IPS-20b (cell line): ENCODE measurements around the gene SCGB3A2.

Experiments
- H3K27ac ChIP-seq: one replicate; pipeline ENCODE4 v1.5.1; 2013; ENCODE audit warnings: low read length
- H3K27me3 ChIP-seq: 2 replicates; pipeline ENCODE4 v1.6.1; 2013; ENCODE audit warnings: mild to moderate bottlenecking, low read length, inconsistent platforms; ENCODE audit not compliant: insufficient read depth
- H3K36me3 ChIP-seq: 2 replicates; pipeline ENCODE4 v1.6.1; 2013; ENCODE audit warnings: low read depth, mild to moderate bottlenecking, inconsistent platforms, low read length, moderate library complexity; ENCODE audit not compliant: insufficient read depth
- H3K4me1 ChIP-seq: 2 replicates; pipeline ENCODE4 v1.6.1; 2013; ENCODE audit warnings: mild to moderate bottlenecking, control low read depth, inconsistent platforms, low read length, moderate library complexity; ENCODE audit not compliant: insufficient read depth
- H3K4me3 ChIP-seq: 2 replicates; pipeline ENCODE4 v1.5.1; 2013; ENCODE audit warnings: mild to moderate bottlenecking, low read length, inconsistent platforms
- H3K9ac ChIP-seq: 2 replicates; pipeline ENCODE4 v1.6.1; 2013; ENCODE audit warnings: low read depth, mild to moderate bottlenecking, inconsistent platforms, low read length, moderate library complexity
- H3K9me3 ChIP-seq: 2 replicates; pipeline ENCODE4 v1.6.1; 2013; ENCODE audit warnings: mild to moderate bottlenecking, low read depth, low read length, inconsistent platforms; ENCODE audit not compliant: insufficient read depth

Gene SCGB3A2

DNA sequence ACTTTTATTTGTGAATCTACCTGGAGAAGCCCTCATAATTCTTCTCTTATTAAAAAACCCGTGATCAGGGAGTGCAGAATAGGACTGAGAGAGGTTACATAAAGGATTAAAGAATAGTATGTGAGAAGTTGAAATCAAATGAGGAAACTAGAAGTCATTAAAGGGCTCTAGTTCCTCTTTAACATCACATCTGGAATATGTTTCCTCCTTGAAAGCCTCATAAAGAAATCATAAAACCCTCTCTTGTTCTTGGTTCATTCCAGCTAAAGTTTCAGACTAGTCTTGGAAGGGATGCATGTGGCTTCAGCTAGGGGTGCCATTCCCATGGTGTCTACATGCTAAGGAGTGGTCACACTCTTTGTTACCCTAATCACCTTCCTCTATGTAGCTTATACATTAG is 33.5 kb downstream of the SCGB3A2 start:
- Histone ChIP-seq H3K27ac (no peak overlapping the region), H3K4me3 (no peak overlapping the region), H3K36me3 (no peaks in the 10 kb centered on the region), H3K27me3 (no peaks in the 10 kb centered on the region), H3K9ac (no peak overlapping the region), H3K9me3 (no peaks in the 10 kb centered on the region), H3K4me1 (0 out of 2 replicates have a peak, but pooled peaks cover 4% of the 10 kb centered on the region)

- no peaks in the 10 kb centered on the region for H3K9me3 ChIP-seq
- H3K27me3 ChIP-seq, result no peaks in the 10 kb centered on the region
- no peak overlapping the region for H3K9ac ChIP-seq
- H3K36me3 ChIP-seq, result no peaks in the 10 kb centered on the region
- no peaks in the 10 kb centered on the region for H3K4me1 ChIP-seq
- H3K27ac ChIP-seq, result no peak overlapping the region
- no peak overlapping the region for H3K4me3 ChIP-seq
Observed at GRCh38 chr5:147913786-147914185, 35.3 kb downstream of the SCGB3A2 start.

DNA sequence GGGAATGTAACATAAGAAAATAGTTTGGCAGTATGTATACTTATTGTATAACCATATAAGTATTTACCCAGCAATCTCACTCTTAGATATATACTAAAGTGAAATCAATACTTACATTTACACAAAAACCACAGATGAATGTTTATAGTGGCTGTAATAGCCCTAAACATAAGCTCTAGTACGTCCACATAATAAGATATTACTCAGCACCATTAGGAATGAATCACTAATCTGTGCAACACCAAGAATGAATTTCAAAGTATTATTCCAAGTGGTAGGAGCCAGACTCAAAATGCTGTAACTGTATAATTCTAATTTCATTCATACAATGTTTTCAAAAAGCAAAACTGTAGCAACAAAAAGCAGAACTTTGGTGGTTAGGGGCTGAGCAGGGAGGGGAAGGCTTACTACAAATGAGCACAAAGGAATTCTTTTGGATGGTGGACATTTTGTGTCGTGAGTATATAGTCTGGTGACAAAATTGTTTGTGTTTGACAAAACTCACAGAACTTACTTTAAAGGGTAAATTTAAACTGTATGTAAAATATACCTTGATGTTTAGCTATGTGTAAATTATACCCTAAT is 39.7 kb downstream of the SCGB3A2 start:
- Histone ChIP-seq H3K27me3 (no peaks in the 10 kb centered on the region), H3K4me1 (no peaks in the 10 kb centered on the region), H3K27ac (no peak overlapping the region)

GRCh38 chr5:147918899-147919298 is 40.4 kb downstream of the SCGB3A2 start:
- no peak overlapping the region for H3K27ac ChIP-seq
- H3K9ac ChIP-seq, result no peak overlapping the region
- H3K4me3 ChIP-seq, result no peak overlapping the region

More for the DNA sequence above, 39.7 kb downstream of the SCGB3A2 start:
- Histone ChIP-seq H3K9me3 (no peaks in the 10 kb centered on the region), H3K9ac (no peak overlapping the region), H3K4me3 (no peak overlapping the region), H3K36me3 (no peaks in the 10 kb centered on the region)

DNA sequence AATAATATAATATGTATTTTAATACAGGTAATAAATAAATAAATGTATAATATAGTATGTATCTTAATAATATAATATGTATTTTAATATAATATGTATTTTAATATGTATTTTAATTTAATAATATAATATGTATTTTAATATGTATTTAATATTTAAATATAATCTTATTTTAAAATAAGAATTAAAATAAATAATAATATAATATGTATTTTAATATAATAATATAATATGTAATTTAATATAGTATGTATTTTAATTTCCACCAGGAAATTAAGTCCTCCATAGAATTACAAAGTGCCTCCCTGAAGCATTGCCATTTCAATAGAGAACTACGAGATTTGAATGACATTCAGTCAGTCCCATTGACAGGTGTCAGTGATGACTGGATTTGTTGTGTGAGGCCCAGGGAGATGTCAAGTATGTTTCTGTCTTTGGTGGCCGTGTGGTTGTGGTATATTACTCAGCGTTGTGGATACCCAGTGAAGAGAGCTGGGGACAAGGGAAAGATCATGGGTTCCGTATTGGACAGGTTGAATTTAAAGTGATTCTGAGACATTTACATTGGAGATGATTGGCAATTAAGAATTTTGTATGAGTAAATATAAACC is 42.0 kb downstream of the SCGB3A2 start:
- no peak overlapping the region for H3K27ac ChIP-seq

More at GRCh38 chr5:147918899-147919298, 40.4 kb downstream of the SCGB3A2 start:
- H3K36me3 ChIP-seq, result no peaks in the 10 kb centered on the region
- no peaks in the 10 kb centered on the region for H3K9me3 ChIP-seq
- H3K27me3 ChIP-seq, result no peaks in the 10 kb centered on the region
- no peaks in the 10 kb centered on the region for H3K4me1 ChIP-seq

DNA sequence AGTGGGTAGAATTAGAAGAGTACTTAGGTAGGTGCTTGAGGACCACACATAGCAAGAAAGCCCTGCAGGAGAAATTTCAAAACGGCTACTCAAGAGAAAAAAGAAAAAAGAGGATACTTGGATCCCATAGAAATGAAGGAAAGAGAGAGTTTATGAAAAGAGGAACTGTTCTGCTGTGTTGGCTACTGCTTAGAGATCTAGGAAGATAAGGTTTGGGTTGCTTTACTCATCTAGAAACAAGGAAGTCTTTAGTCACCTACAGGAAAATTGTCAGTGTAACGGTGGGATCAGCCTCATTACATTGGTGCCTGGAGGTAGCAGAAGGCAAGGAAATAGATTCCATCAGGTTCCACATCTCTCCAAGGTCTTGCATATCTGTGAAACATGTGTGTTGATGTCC is 42.6 kb downstream of the SCGB3A2 start:
- Histone ChIP-seq H3K4me3 (no peak overlapping the region), H3K36me3 (no peaks in the 10 kb centered on the region), H3K27ac (no peak overlapping the region), H3K4me1 (no peaks in the 10 kb centered on the region), H3K9ac (no peak overlapping the region), H3K27me3 (no peaks in the 10 kb centered on the region), H3K9me3 (no peaks in the 10 kb centered on the region)

More for the DNA sequence above, 42.0 kb downstream of the SCGB3A2 start:
- Histone ChIP-seq H3K4me3 (no peak overlapping the region), H3K9me3 (no peaks in the 10 kb centered on the region), H3K36me3 (no peaks in the 10 kb centered on the region), H3K4me1 (no peaks in the 10 kb centered on the region), H3K9ac (no peak overlapping the region), H3K27me3 (no peaks in the 10 kb centered on the region)

- no peak overlapping the region for H3K4me3 ChIP-seq
- H3K9ac ChIP-seq, result no peak overlapping the region
- H3K4me1 ChIP-seq, result no peaks in the 10 kb centered on the region
- no peak overlapping the region for H3K27ac ChIP-seq
- H3K27me3 ChIP-seq, result no peaks in the 10 kb centered on the region
- H3K9me3 ChIP-seq, result no peaks in the 10 kb centered on the region
- H3K36me3 ChIP-seq, result no peaks in the 10 kb centered on the region
Observed at GRCh38 chr5:147925020-147925419, 46.5 kb downstream of the SCGB3A2 start.

GRCh38 chr5:147927901-147928300 is 49.4 kb downstream of the SCGB3A2 start:
- Histone ChIP-seq H3K27ac (no peak overlapping the region), H3K9me3 (no peaks in the 10 kb centered on the region), H3K36me3 (no peaks in the 10 kb centered on the region), H3K9ac (no peak overlapping the region), H3K4me1 (no peaks in the 10 kb centered on the region), H3K27me3 (no peaks in the 10 kb centered on the region), H3K4me3 (no peak overlapping the region)

DNA sequence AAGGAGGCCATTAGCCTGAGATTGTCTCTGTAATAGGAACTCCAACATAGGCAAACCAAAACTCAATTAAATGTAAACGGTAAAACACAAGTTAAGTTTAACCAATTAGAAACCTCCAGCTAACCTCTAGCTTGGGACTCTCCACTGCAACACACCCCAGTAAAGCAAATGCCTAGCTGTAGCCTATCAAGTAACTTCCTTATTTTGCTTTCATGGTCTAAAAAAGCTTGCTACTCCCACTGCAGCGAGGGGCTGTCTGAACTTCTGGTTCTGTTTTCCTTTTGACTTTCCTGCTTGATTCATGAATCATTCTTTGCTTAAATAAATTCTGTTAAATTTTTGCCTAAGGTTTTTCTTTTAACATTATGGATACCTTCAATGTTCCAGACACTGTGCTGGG is 52.3 kb downstream of the SCGB3A2 start:
- Histone ChIP-seq H3K9ac (no peak overlapping the region), H3K4me3 (no peak overlapping the region), H3K4me1 (no peaks in the 10 kb centered on the region; the same call in 1 of the 2 replicates), H3K36me3 (no peaks in the 10 kb centered on the region), H3K27me3 (no peaks in the 10 kb centered on the region), H3K27ac (no peak overlapping the region), H3K9me3 (no peaks in the 10 kb centered on the region)
